Right lobe of liver (tissue), 4 donors: ENCODE results near the gene ERBB4.

Experiments
- CTCF ChIP-seq, 4 donors: fragments of 200-600 bp in 3 of 4; fragments of 450-650 bp in 1 of 4; IDR thresholded peaks; one replicate each; pipeline versions ENCODE4 v1.5.1 to v1.8.0; 2016 to 2022; ENCODE audit warnings: antibody characterized with exemption in 4 of 4, mild to moderate bottlenecking in 2 of 4
- POLR2A ChIP-seq: fragments of 450-650 bp; IDR thresholded peaks from one replicate; pipeline ENCODE4 v1.6.1; 2017; ENCODE audit warnings: antibody characterized with exemption, mild to moderate bottlenecking
- donor health status: DM: no; HTN: no; CAD: no.
- donor health status: DM: no; HTN: no; CAD: no.
- donor health status: DM: no; HTN: yes; CAD: no.

GRCh38 chr2:212451786-212452231 lies 86.8 kb downstream of the ERBB4 start:
- no peak for TF ChIP-seq CTCF (IDR thresholded peaks at IDR 0.05)
- TF ChIP-seq POLR2A, result no peak
